SK-N-SH treated with all-trans-retinoic acid at 6 μM for 48 hours (cell line): Measurements from ENCODE around the gene MYOM1.

Experiments used
- ATAC-seq: fragments of 200-7000 bp; cut with Tn5 transposase; 3 replicates; pipeline ENCODE4 v1.9.1; 2020; ENCODE audit warnings: mild to moderate bottlenecking, moderate library complexity
- ARNTL ChIP-seq: fragments of 450-650 bp; formaldehyde crosslinking; IDR thresholded peaks from 2 replicates; pipeline ENCODE4 v1.5.0; 2020; ENCODE audit warnings: low read depth, mild to moderate bottlenecking, moderate library complexity, borderline replicate concordance
- BACH2 ChIP-seq: fragments of 250-450 bp; sonication (Bioruptor Pico); IDR thresholded peaks from 2 replicates; pipeline ENCODE4 v1.9.0; 2021; ENCODE audit warnings: mild to moderate bottlenecking, borderline replicate concordance
- CSDC2 ChIP-seq: fragments of 250-450 bp; sonication (Bioruptor Pico); IDR thresholded peaks from 2 replicates; pipeline ENCODE4 v1.5.0; 2020; ENCODE audit warnings: mild to moderate bottlenecking, moderate library complexity
- ESRRG ChIP-seq: fragments of 250-450 bp; sonication (Bioruptor Pico); IDR thresholded peaks from 2 replicates; pipeline ENCODE4 v1.6.1; 2021; ENCODE audit warnings: mild to moderate bottlenecking
- GLIS3 ChIP-seq: fragments of 250-450 bp; sonication (Bioruptor Pico); IDR thresholded peaks from 2 replicates; pipeline ENCODE4 v1.5.0; 2020; ENCODE audit warnings: mild to moderate bottlenecking, moderate library complexity
- OSR1 ChIP-seq: fragments of 250-450 bp; sonication (Bioruptor Pico); IDR thresholded peaks from 2 replicates; pipeline ENCODE4 v1.8.0; 2022; ENCODE audit warnings: moderate library complexity, mild to moderate bottlenecking, inconsistent platforms
- PPARA ChIP-seq: fragments of 250-450 bp; sonication (Bioruptor Pico); IDR thresholded peaks from 2 replicates; pipeline ENCODE4 v1.5.0; 2020; ENCODE audit warnings: mild to moderate bottlenecking, borderline replicate concordance
- SNAI2 ChIP-seq: fragments of 250-450 bp; sonication (Bioruptor Pico); IDR thresholded peaks from 2 replicates; pipeline ENCODE4 v1.5.0; 2020; ENCODE audit warnings: mild to moderate bottlenecking, moderate library complexity
- TCF4 ChIP-seq: fragments of 250-450 bp; sonication (Bioruptor Pico); IDR thresholded peaks from 2 replicates; pipeline ENCODE4 v1.8.0; 2021; ENCODE audit warnings: mild to moderate bottlenecking, moderate library complexity, borderline replicate concordance
- TOX ChIP-seq: fragments of 250-450 bp; sonication (Bioruptor Pico); IDR thresholded peaks from 2 replicates; pipeline ENCODE4 v1.8.0; 2021; ENCODE audit warnings: mild to moderate bottlenecking, moderate library complexity, borderline replicate concordance
- ZC3H10 ChIP-seq: fragments of 250-450 bp; sonication (Bioruptor Pico); IDR thresholded peaks from 2 replicates; pipeline ENCODE4 v1.5.1; 2021; ENCODE audit warnings: mild to moderate bottlenecking, moderate library complexity
- ZFP3 ChIP-seq: fragments of 250-450 bp; sonication (Bioruptor Pico); IDR thresholded peaks from 2 replicates; pipeline ENCODE4 v1.5.0; 2020; ENCODE audit warnings: mild to moderate bottlenecking, moderate library complexity
- ZFP30 ChIP-seq: fragments of 450-650 bp; formaldehyde crosslinking; IDR thresholded peaks from 2 replicates; pipeline ENCODE4 v1.5.0; 2022; ENCODE audit warnings: mild to moderate bottlenecking, moderate library complexity
- ZNF565 ChIP-seq: fragments of 450-650 bp; formaldehyde crosslinking; conservative IDR thresholded peaks from 2 replicates; pipeline ENCODE4 v1.5.0; 2020; ENCODE audit warnings: low read depth, mild to moderate bottlenecking, moderate library complexity
- ZNF70 ChIP-seq: fragments of 450-650 bp; formaldehyde crosslinking; IDR thresholded peaks from 2 replicates; pipeline ENCODE4 v1.5.0; 2020; ENCODE audit warnings: mild to moderate bottlenecking, moderate library complexity
- ZNF8 ChIP-seq: fragments of 450-650 bp; formaldehyde crosslinking; IDR thresholded peaks from 2 replicates; pipeline ENCODE4 v1.5.0; 2020; ENCODE audit warnings: mild to moderate bottlenecking, moderate library complexity
- TF ChIP-seq, protein P1 (sequence below): fragments of 250-450 bp; sonication (Bioruptor Pico); IDR thresholded peaks from 2 replicates; pipeline ENCODE4 v1.5.1; 2020; ENCODE audit warnings: low read depth, mild to moderate bottlenecking, moderate library complexity
- TF ChIP-seq, protein P2 (sequence below): fragments of 250-450 bp; sonication (Bioruptor Pico); IDR thresholded peaks from 2 replicates; pipeline ENCODE4 v1.5.1; 2021; ENCODE audit warnings: mild to moderate bottlenecking, moderate library complexity
- TF ChIP-seq, protein P3 (sequence below): fragments of 250-450 bp; sonication (Bioruptor Pico); IDR thresholded peaks from 2 replicates; pipeline ENCODE4 v1.8.0; 2020; ENCODE audit warnings: mild to moderate bottlenecking, moderate library complexity, borderline replicate concordance
- TF ChIP-seq, protein P4 (sequence below): fragments of 250-450 bp; sonication (Bioruptor Pico); IDR thresholded peaks from 2 replicates; pipeline ENCODE4 v1.5.0; 2020; ENCODE audit warnings: mild to moderate bottlenecking, moderate library complexity
- TF ChIP-seq, protein P5 (sequence below): fragments of 250-450 bp; sonication (Bioruptor Pico); IDR thresholded peaks from 2 replicates; pipeline ENCODE4 v1.8.0; 2021; ENCODE audit warnings: low read depth, mild to moderate bottlenecking, moderate library complexity, borderline replicate concordance

The MYOM1 gene

DNA sequence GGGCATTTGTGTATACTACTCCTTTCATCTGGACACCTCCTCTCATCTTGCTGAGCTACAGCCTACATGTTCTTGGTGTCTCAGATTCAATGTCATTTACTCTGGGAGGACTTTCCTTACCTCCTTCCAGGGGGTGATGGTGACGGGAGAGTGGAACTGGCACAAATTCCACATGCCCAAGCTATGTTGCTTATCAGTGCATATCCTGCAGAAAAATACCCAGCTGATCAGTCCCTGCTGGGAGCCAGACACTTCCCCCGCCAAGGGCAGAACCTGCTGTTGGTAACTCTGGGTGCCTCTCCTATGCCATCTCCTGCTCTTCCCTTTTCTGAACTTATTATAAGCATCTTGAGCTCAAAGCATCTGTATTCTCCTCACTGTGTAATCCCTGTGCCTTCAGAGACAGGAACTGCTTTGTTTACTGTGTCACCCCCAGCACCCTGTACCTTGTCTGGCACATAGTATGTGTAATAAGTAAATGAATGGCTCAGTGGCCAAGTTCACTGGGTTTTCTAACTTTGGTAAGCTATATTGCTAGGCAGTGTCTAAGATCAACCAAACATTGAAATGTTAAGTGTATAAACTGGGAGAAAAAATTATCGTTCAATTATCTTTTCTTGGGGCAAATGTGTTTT, 119.2 kb downstream of the MYOM1 start (continued):
- TF ChIP-seq TOX (CRISPR knock-in tag) = no peak

DNA sequence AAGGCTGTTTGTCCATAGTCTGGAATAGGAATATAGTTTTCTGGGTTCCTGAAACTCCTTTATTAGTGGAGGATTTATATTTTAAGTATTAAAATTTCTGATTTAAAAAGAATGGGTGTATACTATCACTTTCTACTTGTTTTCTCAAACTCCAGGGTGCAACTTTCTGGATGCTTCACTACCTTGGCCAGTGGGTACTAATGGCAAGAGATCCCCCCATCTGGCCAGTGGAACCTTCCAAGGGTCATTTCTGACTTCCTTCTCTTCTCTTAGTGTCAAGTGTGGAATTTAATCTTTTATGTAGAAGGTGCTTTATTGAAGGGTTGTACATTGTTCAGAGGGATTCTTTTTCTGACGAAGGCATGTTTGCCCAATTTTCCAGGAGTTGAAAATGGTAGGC, 120.4 kb downstream of the MYOM1 start:
- ATAC-seq = no peak
- TF ChIP-seq TCF4 (CRISPR knock-in tag) = no peak
- TF ChIP-seq GLIS3 (CRISPR knock-in tag) = no peak
- TF ChIP-seq TOX (CRISPR knock-in tag) = no peak

DNA sequence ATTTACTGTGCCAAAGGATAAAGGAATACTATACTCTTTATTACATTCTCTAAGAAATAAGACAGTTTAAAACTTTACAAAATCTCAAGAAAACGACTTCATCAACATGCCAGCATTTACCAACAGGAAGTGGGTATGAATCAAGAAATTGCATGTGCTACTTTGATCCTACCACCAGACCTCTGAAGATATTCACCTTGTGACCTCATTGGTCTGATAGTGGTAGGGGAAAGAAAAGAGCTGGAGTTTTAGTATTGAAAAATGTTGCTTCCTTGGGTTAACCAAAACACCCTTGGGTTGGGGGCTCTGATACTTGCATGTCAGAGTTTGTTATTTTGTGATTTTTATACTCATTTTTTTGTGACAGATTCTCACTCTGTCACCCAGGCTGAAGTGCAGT, 122.7 kb downstream of the MYOM1 start:
- ATAC-seq = no peak

DNA sequence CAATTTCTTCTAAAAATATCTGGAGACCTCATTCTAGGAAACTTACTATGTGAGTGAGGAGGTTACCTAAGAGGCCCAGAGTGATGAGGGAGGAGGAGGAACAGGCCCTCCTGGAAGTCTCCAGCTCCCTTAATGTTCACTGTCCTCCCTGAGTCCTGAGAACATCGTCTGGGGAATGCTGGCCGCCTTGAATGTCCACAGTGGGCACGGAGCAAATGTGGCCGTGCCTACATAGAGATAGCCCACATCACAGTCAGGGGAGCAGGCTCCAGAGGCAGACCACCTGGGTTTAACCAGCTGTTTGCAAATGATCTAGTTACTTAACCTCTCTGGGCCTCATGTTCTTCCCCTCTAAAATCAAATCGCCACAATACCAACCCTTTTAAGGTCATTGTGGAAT, 123.8 kb downstream of the MYOM1 start:
- TF ChIP-seq GLIS3 (CRISPR knock-in tag) = no peak
- TF ChIP-seq ESRRG (CRISPR knock-in tag) = no peak
- TF ChIP-seq, protein P1, sequence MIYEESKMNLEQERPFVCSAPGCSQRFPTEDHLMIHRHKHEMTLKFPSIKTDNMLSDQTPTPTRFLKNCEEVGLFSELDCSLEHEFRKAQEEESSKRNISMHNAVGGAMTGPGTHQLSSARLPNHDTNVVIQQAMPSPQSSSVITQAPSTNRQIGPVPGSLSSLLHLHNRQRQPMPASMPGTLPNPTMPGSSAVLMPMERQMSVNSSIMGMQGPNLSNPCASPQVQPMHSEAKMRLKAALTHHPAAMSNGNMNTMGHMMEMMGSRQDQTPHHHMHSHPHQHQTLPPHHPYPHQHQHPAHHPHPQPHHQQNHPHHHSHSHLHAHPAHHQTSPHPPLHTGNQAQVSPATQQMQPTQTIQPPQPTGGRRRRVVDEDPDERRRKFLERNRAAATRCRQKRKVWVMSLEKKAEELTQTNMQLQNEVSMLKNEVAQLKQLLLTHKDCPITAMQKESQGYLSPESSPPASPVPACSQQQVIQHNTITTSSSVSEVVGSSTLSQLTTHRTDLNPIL (CRISPR knock-in tag) = no peak
- TF ChIP-seq ARNTL = no peak
- TF ChIP-seq TCF4 (CRISPR knock-in tag) = no peak
- no peak for TF ChIP-seq ZNF565 (CRISPR knock-in tag)
- TF ChIP-seq ZC3H10 (CRISPR knock-in tag) = no peak
- no peak for ATAC-seq

More for the DNA sequence above, 122.7 kb downstream of the MYOM1 start:
- TF ChIP-seq GLIS3 (CRISPR knock-in tag) (no peak), BACH2 (CRISPR knock-in tag) (no peak), ZFP30 (CRISPR knock-in tag) (no peak), TOX (CRISPR knock-in tag) (no peak), PPARA (no peak), CSDC2 (CRISPR knock-in tag) (no peak), OSR1 (CRISPR knock-in tag) (no peak), ESRRG (CRISPR knock-in tag) (no peak), ZFP3 (CRISPR knock-in tag) (no peak), ARNTL (no peak), ZNF70 (CRISPR knock-in tag) (no peak), TCF4 (CRISPR knock-in tag) (no peak), ZNF8 (CRISPR knock-in tag) (no peak), ZC3H10 (CRISPR knock-in tag) (no peak), ZNF565 (CRISPR knock-in tag) (no peak), SNAI2 (CRISPR knock-in tag) (no peak)
- TF ChIP-seq, protein P2, sequence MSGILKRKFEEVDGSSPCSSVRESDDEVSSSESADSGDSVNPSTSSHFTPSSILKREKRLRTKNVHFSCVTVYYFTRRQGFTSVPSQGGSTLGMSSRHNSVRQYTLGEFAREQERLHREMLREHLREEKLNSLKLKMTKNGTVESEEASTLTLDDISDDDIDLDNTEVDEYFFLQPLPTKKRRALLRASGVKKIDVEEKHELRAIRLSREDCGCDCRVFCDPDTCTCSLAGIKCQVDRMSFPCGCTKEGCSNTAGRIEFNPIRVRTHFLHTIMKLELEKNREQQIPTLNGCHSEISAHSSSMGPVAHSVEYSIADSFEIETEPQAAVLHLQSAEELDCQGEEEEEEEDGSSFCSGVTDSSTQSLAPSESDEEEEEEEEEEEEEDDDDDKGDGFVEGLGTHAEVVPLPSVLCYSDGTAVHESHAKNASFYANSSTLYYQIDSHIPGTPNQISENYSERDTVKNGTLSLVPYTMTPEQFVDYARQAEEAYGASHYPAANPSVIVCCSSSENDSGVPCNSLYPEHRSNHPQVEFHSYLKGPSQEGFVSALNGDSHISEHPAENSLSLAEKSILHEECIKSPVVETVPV (CRISPR knock-in tag) = no peak
- TF ChIP-seq, protein P3, sequence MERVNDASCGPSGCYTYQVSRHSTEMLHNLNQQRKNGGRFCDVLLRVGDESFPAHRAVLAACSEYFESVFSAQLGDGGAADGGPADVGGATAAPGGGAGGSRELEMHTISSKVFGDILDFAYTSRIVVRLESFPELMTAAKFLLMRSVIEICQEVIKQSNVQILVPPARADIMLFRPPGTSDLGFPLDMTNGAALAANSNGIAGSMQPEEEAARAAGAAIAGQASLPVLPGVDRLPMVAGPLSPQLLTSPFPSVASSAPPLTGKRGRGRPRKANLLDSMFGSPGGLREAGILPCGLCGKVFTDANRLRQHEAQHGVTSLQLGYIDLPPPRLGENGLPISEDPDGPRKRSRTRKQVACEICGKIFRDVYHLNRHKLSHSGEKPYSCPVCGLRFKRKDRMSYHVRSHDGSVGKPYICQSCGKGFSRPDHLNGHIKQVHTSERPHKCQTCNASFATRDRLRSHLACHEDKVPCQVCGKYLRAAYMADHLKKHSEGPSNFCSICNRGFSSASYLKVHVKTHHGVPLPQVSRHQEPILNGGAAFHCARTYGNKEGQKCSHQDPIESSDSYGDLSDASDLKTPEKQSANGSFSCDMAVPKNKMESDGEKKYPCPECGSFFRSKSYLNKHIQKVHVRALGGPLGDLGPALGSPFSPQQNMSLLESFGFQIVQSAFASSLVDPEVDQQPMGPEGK (CRISPR knock-in tag) = no peak
- TF ChIP-seq, protein P4, sequence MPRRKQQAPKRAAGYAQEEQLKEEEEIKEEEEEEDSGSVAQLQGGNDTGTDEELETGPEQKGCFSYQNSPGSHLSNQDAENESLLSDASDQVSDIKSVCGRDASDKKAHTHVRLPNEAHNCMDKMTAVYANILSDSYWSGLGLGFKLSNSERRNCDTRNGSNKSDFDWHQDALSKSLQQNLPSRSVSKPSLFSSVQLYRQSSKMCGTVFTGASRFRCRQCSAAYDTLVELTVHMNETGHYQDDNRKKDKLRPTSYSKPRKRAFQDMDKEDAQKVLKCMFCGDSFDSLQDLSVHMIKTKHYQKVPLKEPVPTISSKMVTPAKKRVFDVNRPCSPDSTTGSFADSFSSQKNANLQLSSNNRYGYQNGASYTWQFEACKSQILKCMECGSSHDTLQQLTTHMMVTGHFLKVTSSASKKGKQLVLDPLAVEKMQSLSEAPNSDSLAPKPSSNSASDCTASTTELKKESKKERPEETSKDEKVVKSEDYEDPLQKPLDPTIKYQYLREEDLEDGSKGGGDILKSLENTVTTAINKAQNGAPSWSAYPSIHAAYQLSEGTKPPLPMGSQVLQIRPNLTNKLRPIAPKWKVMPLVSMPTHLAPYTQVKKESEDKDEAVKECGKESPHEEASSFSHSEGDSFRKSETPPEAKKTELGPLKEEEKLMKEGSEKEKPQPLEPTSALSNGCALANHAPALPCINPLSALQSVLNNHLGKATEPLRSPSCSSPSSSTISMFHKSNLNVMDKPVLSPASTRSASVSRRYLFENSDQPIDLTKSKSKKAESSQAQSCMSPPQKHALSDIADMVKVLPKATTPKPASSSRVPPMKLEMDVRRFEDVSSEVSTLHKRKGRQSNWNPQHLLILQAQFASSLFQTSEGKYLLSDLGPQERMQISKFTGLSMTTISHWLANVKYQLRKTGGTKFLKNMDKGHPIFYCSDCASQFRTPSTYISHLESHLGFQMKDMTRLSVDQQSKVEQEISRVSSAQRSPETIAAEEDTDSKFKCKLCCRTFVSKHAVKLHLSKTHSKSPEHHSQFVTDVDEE (CRISPR knock-in tag) = no peak
- TF ChIP-seq, protein P5, sequence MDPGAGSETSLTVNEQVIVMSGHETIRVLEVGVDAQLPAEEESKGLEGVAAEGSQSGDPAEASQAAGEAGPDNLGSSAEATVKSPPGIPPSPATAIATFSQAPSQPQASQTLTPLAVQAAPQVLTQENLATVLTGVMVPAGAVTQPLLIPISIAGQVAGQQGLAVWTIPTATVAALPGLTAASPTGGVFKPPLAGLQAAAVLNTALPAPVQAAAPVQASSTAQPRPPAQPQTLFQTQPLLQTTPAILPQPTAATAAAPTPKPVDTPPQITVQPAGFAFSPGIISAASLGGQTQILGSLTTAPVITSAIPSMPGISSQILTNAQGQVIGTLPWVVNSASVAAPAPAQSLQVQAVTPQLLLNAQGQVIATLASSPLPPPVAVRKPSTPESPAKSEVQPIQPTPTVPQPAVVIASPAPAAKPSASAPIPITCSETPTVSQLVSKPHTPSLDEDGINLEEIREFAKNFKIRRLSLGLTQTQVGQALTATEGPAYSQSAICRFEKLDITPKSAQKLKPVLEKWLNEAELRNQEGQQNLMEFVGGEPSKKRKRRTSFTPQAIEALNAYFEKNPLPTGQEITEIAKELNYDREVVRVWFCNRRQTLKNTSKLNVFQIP (CRISPR knock-in tag) = no peak
